ENCODE measurements around the gene TBC1D7. TPM values are rescaled to one million over a fixed set of nuclear protein-coding genes. Genes with fewer than 3 reads are reported as not detected.

TBC1D7 gene
- total RNA-seq, 1 experiment from 2014 or later = 13.7 TPM

DNA sequence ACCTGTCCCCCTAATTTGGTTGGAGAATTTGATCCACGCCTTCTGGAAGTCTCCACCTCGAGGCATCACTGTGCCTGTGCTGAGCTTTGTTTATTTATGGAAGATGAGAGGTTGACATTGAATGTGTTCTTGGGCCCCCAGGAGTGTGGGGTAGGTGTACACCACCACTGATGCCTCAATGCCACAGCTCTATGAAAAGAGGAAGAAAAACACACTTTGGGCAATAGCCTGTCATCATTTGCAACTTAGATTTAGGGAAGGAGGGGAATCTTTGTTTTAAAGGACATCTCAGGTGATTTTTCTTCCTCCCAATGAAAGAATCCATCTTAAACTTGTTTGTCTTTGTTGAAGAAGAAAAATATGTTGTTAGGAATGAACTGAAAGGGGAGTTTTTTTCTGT, 42.6 kb downstream of the TBC1D7 start (continued):
- TF ChIP-seq, protein P1, sequence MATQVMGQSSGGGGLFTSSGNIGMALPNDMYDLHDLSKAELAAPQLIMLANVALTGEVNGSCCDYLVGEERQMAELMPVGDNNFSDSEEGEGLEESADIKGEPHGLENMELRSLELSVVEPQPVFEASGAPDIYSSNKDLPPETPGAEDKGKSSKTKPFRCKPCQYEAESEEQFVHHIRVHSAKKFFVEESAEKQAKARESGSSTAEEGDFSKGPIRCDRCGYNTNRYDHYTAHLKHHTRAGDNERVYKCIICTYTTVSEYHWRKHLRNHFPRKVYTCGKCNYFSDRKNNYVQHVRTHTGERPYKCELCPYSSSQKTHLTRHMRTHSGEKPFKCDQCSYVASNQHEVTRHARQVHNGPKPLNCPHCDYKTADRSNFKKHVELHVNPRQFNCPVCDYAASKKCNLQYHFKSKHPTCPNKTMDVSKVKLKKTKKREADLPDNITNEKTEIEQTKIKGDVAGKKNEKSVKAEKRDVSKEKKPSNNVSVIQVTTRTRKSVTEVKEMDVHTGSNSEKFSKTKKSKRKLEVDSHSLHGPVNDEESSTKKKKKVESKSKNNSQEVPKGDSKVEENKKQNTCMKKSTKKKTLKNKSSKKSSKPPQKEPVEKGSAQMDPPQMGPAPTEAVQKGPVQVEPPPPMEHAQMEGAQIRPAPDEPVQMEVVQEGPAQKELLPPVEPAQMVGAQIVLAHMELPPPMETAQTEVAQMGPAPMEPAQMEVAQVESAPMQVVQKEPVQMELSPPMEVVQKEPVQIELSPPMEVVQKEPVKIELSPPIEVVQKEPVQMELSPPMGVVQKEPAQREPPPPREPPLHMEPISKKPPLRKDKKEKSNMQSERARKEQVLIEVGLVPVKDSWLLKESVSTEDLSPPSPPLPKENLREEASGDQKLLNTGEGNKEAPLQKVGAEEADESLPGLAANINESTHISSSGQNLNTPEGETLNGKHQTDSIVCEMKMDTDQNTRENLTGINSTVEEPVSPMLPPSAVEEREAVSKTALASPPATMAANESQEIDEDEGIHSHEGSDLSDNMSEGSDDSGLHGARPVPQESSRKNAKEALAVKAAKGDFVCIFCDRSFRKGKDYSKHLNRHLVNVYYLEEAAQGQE (IDR thresholded peaks at IDR 0.05; ENCODE audit: low read depth) = no peak
- TF ChIP-seq ZNF274 (IDR thresholded peaks at IDR 0.05; ENCODE audit: low read depth, low read length) = no peak

DNA sequence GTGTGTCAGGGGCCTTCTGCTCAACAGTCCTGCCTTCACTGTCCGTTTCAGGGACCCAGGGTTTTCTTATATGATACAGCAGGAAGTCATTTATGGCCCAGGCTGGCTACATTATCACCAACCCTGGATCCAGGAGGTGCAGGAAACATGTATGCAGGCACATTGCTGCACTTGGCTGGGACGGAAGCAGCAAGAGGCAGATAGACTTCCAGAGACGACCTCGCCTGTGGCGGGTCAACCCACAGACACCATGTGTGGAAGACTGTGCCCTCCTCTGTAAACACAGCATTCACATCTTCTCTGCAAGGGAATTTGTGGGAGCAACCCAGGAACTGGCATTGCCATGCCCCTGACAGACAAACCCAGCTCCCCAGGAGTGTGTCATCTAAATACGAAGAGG, 43.7 kb downstream of the TBC1D7 start:
- no peaks in the 10 kb centered on the region for H3K27me3 ChIP-seq (ENCODE audit: insufficient read depth, low read length)
- H3K36me3 ChIP-seq (ENCODE audit: control insufficient read depth in 1 of 2, insufficient read depth in 2 of 2, low read length in 2 of 2) = no peaks in the 10 kb centered on the region
- H3K27ac ChIP-seq (ENCODE audit: low read depth, low read length) = no peak overlapping the region
- RAD21 ChIA-PET (ENCODE audit: low non-redundant PET in 1 of 2, low total read pairs in 2 of 2, uncharacterized antibody in 2 of 2, unreplicated experiment in 2 of 2) = no interaction called here
- H3K4me3 ChIP-seq (replicated peaks in 1 of 2; ENCODE audit: low read depth in 1 of 2, low read length in 2 of 2) = no peak overlapping the region
- no peaks in the 10 kb centered on the region for H4K20me1 ChIP-seq (ENCODE audit: insufficient read depth)
- CTCF ChIA-PET = no interaction called here
- TF ChIP-seq POLR2AphosphoS5 (IDR thresholded peaks at IDR 0.05; ENCODE audit: low read depth, low read length) (no peak), ELF1 (IDR thresholded peaks at IDR 0.05; ENCODE audit: borderline replicate concordance, low read depth) (no peak), EGR1 (IDR thresholded peaks at IDR 0.05; ENCODE audit: low read depth) (no peak), ZFX (IDR thresholded peaks at IDR 0.05) (no peak)
- TF ChIP-seq, protein P1 (IDR thresholded peaks at IDR 0.05; ENCODE audit: low read depth) = no peak
- no peak overlapping the region for H3K4me2 ChIP-seq (ENCODE audit: low read length)
- peaks cover 0 to 4% of the 10 kb centered on the region in 2 experiments; a peak in 1 of 4 replicates for H3K9me3 ChIP-seq (ENCODE audit: control insufficient read depth in 1 of 2, insufficient read depth in 1 of 2, low read depth in 1 of 2, low read length in 2 of 2)
- no TSS peak for BruUV-seq (replicated peaks)
- no peaks in the 10 kb centered on the region for H3K79me2 ChIP-seq (ENCODE audit: insufficient read depth, low read length)
- no peak for DNase-seq (ENCODE audit: low read depth, low spot score)
- H3K9ac ChIP-seq (ENCODE audit: low read length) = no peak overlapping the region
- H3K4me1 ChIP-seq (ENCODE audit: control insufficient read depth in 1 of 2, insufficient read depth in 2 of 2, low read length in 2 of 2) = no peaks in the 10 kb centered on the region
- no peak overlapping the region for H2AFZ ChIP-seq (ENCODE audit: low read depth, low read length, poor library complexity, severe bottlenecking)
- no peak for ATAC-seq
- intact Hi-C loops (cut with micrococcal nuclease) = no loop called here
- H3K9me2 ChIP-seq (ENCODE audit: insufficient read depth) = no peaks in the 10 kb centered on the region
- POLR2A ChIA-PET = no interaction called here

All from HCT116 (cell line).